HepG2 (cell line): Measurements from ENCODE around the gene TRIM54. TPM values are rescaled to one million over a fixed set of nuclear protein-coding genes. Genes with fewer than 3 reads are reported as not detected.

Experiments used
- ATAC-seq: fragments of 200-7000 bp; cut with Tn5 transposase; 3 replicates; pipeline ENCODE4 v1.9.1; 2020; ENCODE audit warnings: mild to moderate bottlenecking, moderate library complexity
- BruUV-seq: library from RNA; stranded (reverse); fragments of 400-500 nt; replicated peaks from 2 replicates; lab custom pipeline; 2021; lab: Mats Ljungman, UMichigan
- CTCF ChIA-PET: fragments of 300-600 bp; formaldehyde crosslinking; extraction: SDS; loops from one replicate; lab custom pipeline; 2021; ENCODE audit warnings: low total read pairs, inconsistent platforms, low intra/inter-chr PET ratio; lab: Yijun Ruan, JAX
- POLR2A ChIA-PET: fragments of 350-600 bp; sonication (Branson Sonifier 250); formaldehyde crosslinking; loops from one replicate; lab custom pipeline; 2020; ENCODE audit warnings: antibody characterized with exemption, inconsistent platforms; lab: Yijun Ruan, JAX
- DNase-seq: peaks from one replicate; pipeline ENCODE4 v3.0.0-alpha.2; 2015; ENCODE audit warnings: low spot score
- FAIRE-seq: peaks from 3 replicates; lab custom pipeline; 2011; peaks lifted over from hg19 to GRCh38; lab: Jason Lieb, UNC
- H2AFZ ChIP-seq: one replicate; pipeline ENCODE4 v1.6.1; 2011; ENCODE audit warnings: low read length, inconsistent platforms
- H3K27ac ChIP-seq: fragments of 300-600 bp; 3 replicates; pipeline ENCODE4 v1.8.0; 2011; ENCODE audit warnings: mixed run types, mild to moderate bottlenecking, mixed read lengths, low read length, inconsistent platforms; ENCODE audit not compliant: insufficient read depth; ENCODE audit errors: extremely low read length
- H3K27me3 ChIP-seq, 2 experiments: fragments of 200-600 bp in 1 of 2; 2 replicates in 1 of 2; 3 replicates in 1 of 2; pipeline versions ENCODE4 v1.6.0 to v1.8.0; 2011; ENCODE audit warnings: low read length in 2 of 2, mild to moderate bottlenecking in 2 of 2, moderate library complexity in 2 of 2, inconsistent platforms in 1 of 2; ENCODE audit not compliant: insufficient read depth in 2 of 2, control insufficient read depth in 1 of 2
- H3K36me3 ChIP-seq, 2 experiments: fragments of 200-600 bp in 1 of 2; replicated peaks in 1 of 2; 2 replicates in 1 of 2; 3 replicates in 1 of 2; pipeline versions ENCODE4 v1.5.1 to v1.8.0; 2011; ENCODE audit warnings: low read length in 2 of 2, inconsistent platforms in 1 of 2; ENCODE audit not compliant: insufficient read depth in 2 of 2, control insufficient read depth in 1 of 2
- H3K4me1 ChIP-seq: 2 replicates; pipeline ENCODE4 v1.5.1; 2012; ENCODE audit warnings: low read length, inconsistent platforms; ENCODE audit not compliant: insufficient read depth
- H3K4me2 ChIP-seq: 2 replicates; pipeline ENCODE4 v1.6.0; 2011; ENCODE audit warnings: low read depth, low read length, inconsistent platforms
- H3K4me3 ChIP-seq, 3 experiments: fragments of 200-600 bp in 1 of 3; sonication (generic), shearing (Covaris generic) in 1 of 3; replicated peaks in 1 of 3; 2 replicates each; pipeline ENCODE4 v1.5.1; 2011 to 2016; ENCODE audit warnings: low read length in 3 of 3, inconsistent platforms in 2 of 3, low read depth in 2 of 3, mild to moderate bottlenecking in 2 of 3, control low read depth in 1 of 3, mixed read lengths in 1 of 3; ENCODE audit not compliant: insufficient read depth in 1 of 3
- H3K79me2 ChIP-seq: one replicate; pipeline ENCODE4 v1.6.1; 2011; ENCODE audit warnings: low read length, inconsistent platforms; ENCODE audit not compliant: insufficient read depth
- H3K9ac ChIP-seq: 2 replicates; pipeline ENCODE4 v1.6.0; 2011; ENCODE audit warnings: mild to moderate bottlenecking, low read depth, low read length, inconsistent platforms; ENCODE audit not compliant: insufficient read depth
- H3K9me3 ChIP-seq: 2 replicates; pipeline ENCODE4 v1.5.1; 2012; ENCODE audit warnings: mild to moderate bottlenecking, low read length
- H4K20me1 ChIP-seq: 2 replicates; pipeline ENCODE4 v1.6.0; 2011; ENCODE audit warnings: inconsistent platforms, mild to moderate bottlenecking, low read length, moderate library complexity; ENCODE audit not compliant: insufficient read depth
- HNRNPL ChIP-seq: fragments of 200-400 bp; formaldehyde crosslinking; IDR thresholded peaks from 2 replicates; pipeline ENCODE4 v1.6.1; 2017; ENCODE audit warnings: mild to moderate bottlenecking, low read depth, low read length
- KDM6A ChIP-seq: IDR thresholded peaks from 2 replicates; pipeline ENCODE4 v1.6.1; 2016; ENCODE audit warnings: low read depth
- MXI1 ChIP-seq: IDR thresholded peaks from 3 replicates; pipeline ENCODE4 v1.6.1; 2012; ENCODE audit warnings: low read depth, low read length, inconsistent platforms, borderline replicate concordance
- PRMT3 ChIP-seq: sonication (generic); formaldehyde crosslinking; IDR thresholded peaks from 2 replicates; pipeline ENCODE4 v1.8.1; 2022; ENCODE audit warnings: low read depth, mild to moderate bottlenecking, moderate library complexity, missing genetic modification reagents, borderline replicate concordance
- SATB2 ChIP-seq: sonication (generic); formaldehyde crosslinking; IDR thresholded peaks from 2 replicates; pipeline ENCODE4 v1.5.0; 2020; ENCODE audit warnings: missing genetic modification reagents
- SNAPC2 ChIP-seq: sonication (generic); formaldehyde crosslinking; IDR thresholded peaks from 2 replicates; pipeline ENCODE4 v1.8.1; 2022; ENCODE audit warnings: mild to moderate bottlenecking, missing genetic modification reagents
- SOX13 ChIP-seq, 3 experiments: fragments of 450-650 bp in 1 of 3; sonication (generic) in 1 of 3; formaldehyde crosslinking in 1 of 3; IDR thresholded peaks in 2 of 3; conservative IDR thresholded peaks in 1 of 3; 2 replicates each; pipeline versions ENCODE4 v1.5.0 to v1.6.1; 2016 to 2020; ENCODE audit warnings: antibody characterized with exemption in 1 of 3, mild to moderate bottlenecking in 1 of 3, missing compliant biosample characterization in 1 of 3, missing genetic modification reagents in 1 of 3, moderate library complexity in 1 of 3
- SP140L ChIP-seq: sonication (generic); formaldehyde crosslinking; IDR thresholded peaks from 2 replicates; pipeline ENCODE4 v1.4.0; 2020; ENCODE audit warnings: missing genetic modification reagents, borderline replicate concordance
- THRA ChIP-seq: sonication (generic); formaldehyde crosslinking; IDR thresholded peaks from 2 replicates; pipeline ENCODE4 v1.4.0; 2020; ENCODE audit warnings: missing genetic modification reagents, borderline replicate concordance
- ZBED4 ChIP-seq: sonication (generic); formaldehyde crosslinking; IDR thresholded peaks from 2 replicates; pipeline ENCODE4 v1.4.0; 2020; ENCODE audit warnings: missing genetic modification reagents, borderline replicate concordance
- ZNF138 ChIP-seq: sonication (generic); formaldehyde crosslinking; IDR thresholded peaks from 2 replicates; pipeline ENCODE4 v1.5.0; 2020; ENCODE audit warnings: mild to moderate bottlenecking, low read depth, missing genetic modification reagents
- ZNF354B ChIP-seq: sonication (generic); formaldehyde crosslinking; IDR thresholded peaks from 2 replicates; pipeline ENCODE4 v1.8.0; 2022; ENCODE audit warnings: mild to moderate bottlenecking, missing genetic modification reagents
- ZNF501 ChIP-seq: sonication (generic); formaldehyde crosslinking; IDR thresholded peaks from 2 replicates; pipeline ENCODE4 v1.5.1; 2020; ENCODE audit warnings: mild to moderate bottlenecking, moderate library complexity, missing genetic modification reagents
- ZNF703 ChIP-seq: sonication (generic); formaldehyde crosslinking; IDR thresholded peaks from 2 replicates; pipeline ENCODE4 v1.5.1; 2020; ENCODE audit warnings: missing genetic modification reagents, mild to moderate bottlenecking, moderate library complexity, borderline replicate concordance
- ZNF749 ChIP-seq: sonication (generic); formaldehyde crosslinking; IDR thresholded peaks from 2 replicates; pipeline ENCODE4 v1.8.0; 2022; ENCODE audit warnings: mild to moderate bottlenecking, missing genetic modification reagents, moderate library complexity, borderline replicate concordance
- WGBS: methylation state at CpG from one replicate; pipeline ENCODE4 v1.1.6; 2017; ENCODE audit warnings: low lambda C conversion rate; 5-methylcytosine and 5-hydroxymethylcytosine counted together
- in situ Hi-C: cut with HindIII; loops from 2 replicates; pipeline ENCODE4 v1.10.0; 2017; ENCODE audit warnings: low pct_unique_long_range_greater_than_20kb; ENCODE audit not compliant: extremely low pct_ligation_motif_present
- intact Hi-C: fragments of 100-400 bp; cut with micrococcal nuclease; formaldehyde crosslinking; loops from one replicate; pipeline ENCODE4 v1.10.0; 2022; ENCODE audit not compliant: unreplicated experiment
- polyA plus RNA-seq, 8 experiments: library from polyadenylated mRNA; depleted of rRNA in 3 of 8; stranded (reverse) in 7 of 8; unstranded in 1 of 8; fragments of >200 nt; fragmentation: Illumina TruSeq in 4 of 8; extraction: Trizol in 4 of 8; gene quantifications; 2 replicates each; pipeline versions ENCODE4 v1.2.1 to v1.2.3, GENCODE V29; 2011 to 2016; ENCODE audit warnings: low read depth in 4 of 8, missing spikeins in 1 of 8, mixed read lengths in 1 of 8; ENCODE audit not compliant: insufficient read depth in 1 of 8
- total RNA-seq, 5 experiments: library from RNA; depleted of rRNA; stranded (reverse); fragments of >200 nt; fragmentation: Illumina TruSeq; extraction: Trizol; gene quantifications; 2 replicates each; pipeline ENCODE4 v1.2.3, GENCODE V29; 2016; ENCODE audit warnings: low read depth in 1 of 5

TRIM54 gene
- total and polyA plus RNA-seq, 2 of the 13 experiments (the other 11 are each of a cell fraction or from before 2014, with no cell fraction given) = 0.07 to 0.13 TPM

GRCh38 chr2:27280826-27281225 lies 1.4 kb upstream of the TRIM54 start:
- Histone ChIP-seq H3K9me3 (no peaks in the 10 kb centered on the region), H3K4me1 (peaks cover 33% of the 10 kb centered on the region), H3K4me2 (no peak overlapping the region), H3K27ac (no peak overlapping the region), H3K79me2 (no peaks in the 10 kb centered on the region), H4K20me1 (no peaks in the 10 kb centered on the region), H3K36me3 (no peaks in the 10 kb centered on the region), H3K4me3 (no peak overlapping the region), H3K9ac (no peak overlapping the region), H3K27me3 (peaks cover 0 to 24% of the 10 kb centered on the region in 2 experiments; a peak in 4 of 5 replicates), H2AFZ (no peak overlapping the region)
- ATAC-seq (no peak), FAIRE-seq (no peak), DNase-seq (no peak)
- ChIA-PET CTCF (interaction anchor here (0.6 to 3.5 kb wide), 4 partner anchors 16 to 182 kb away, joined by 3 to 29 read pairs (median 12); no protein-coding TSS in a partner anchor), POLR2A (interaction anchor here (1.6 kb wide), 1 partner anchor 42 kb away, joined by 3 read pairs; the partner anchor contains the start of gene MPV17)
- in situ Hi-C loops (loop anchor here (5.0 to 10.0 kb wide), 2 partner anchors 184 to 316 kb away; no protein-coding TSS in a partner anchor), intact Hi-C loops (loop anchor here (1.0 to 2.0 kb wide), 3 partner anchors 16 to 31 kb away; no protein-coding TSS in a partner anchor)
- no TSS peak for BruUV-seq
- no peak for TF ChIP-seq ZNF703 (CRISPR knock-in tag)
- no peak for TF ChIP-seq ZNF354B (CRISPR knock-in tag)
- no peak for TF ChIP-seq ZNF501 (CRISPR knock-in tag)
- no peak for TF ChIP-seq SNAPC2
- no peak for TF ChIP-seq MXI1
- no peak for TF ChIP-seq SATB2 (CRISPR knock-in tag)
- no peak for TF ChIP-seq THRA (CRISPR knock-in tag)
- no peak for TF ChIP-seq KDM6A
- TF ChIP-seq ZBED4 (CRISPR knock-in tag) = no peak
- no peak for TF ChIP-seq ZNF749 (CRISPR knock-in tag)
- TF ChIP-seq SOX13 (IDR thresholded peaks at IDR 0.05) = no peak
- TF ChIP-seq SOX13 (CRISPR knock-in tag; conservative IDR thresholded peaks at IDR 0.05 in 1 of 2, IDR thresholded peaks at IDR 0.05 in 1 of 2) = no peak
- TF ChIP-seq ZNF138 (CRISPR knock-in tag) = no peak
- TF ChIP-seq SP140L (CRISPR knock-in tag) = no peak
- no peak for TF ChIP-seq HNRNPL
- no peak for TF ChIP-seq PRMT3 (CRISPR knock-in tag)
- WGBS = 6% methylated on average over 3 of the region's 3 CpGs
